Urinary bladder (tissue), 4 donors: Measurements from ENCODE around the gene MKKS. TPM values are rescaled to one million over a fixed set of nuclear protein-coding genes. Genes with fewer than 3 reads are reported as not detected.
"Not testable (repeated sequence)": the region's sequence is repeated elsewhere in the genome, so short reads cannot be mapped to it uniquely, and the experiment has no call there.

Source experiments
- DNase-seq: peaks from one replicate; pipeline ENCODE4 v3.0.0-alpha.2; 2015; ENCODE audit errors: extremely low spot score
- H3K27ac ChIP-seq: one replicate; pipeline ENCODE4 v1.5.1; 2013; ENCODE audit warnings: low read depth, mild to moderate bottlenecking, moderate library complexity
- H3K36me3 ChIP-seq: one replicate; pipeline ENCODE4 v1.6.1; 2013; ENCODE audit warnings: mild to moderate bottlenecking, moderate library complexity; ENCODE audit not compliant: insufficient read depth
- H3K4me1 ChIP-seq: one replicate; pipeline ENCODE4 v1.6.1; 2013; ENCODE audit warnings: mild to moderate bottlenecking, moderate library complexity; ENCODE audit not compliant: insufficient read depth
- H3K4me3 ChIP-seq: one replicate; pipeline ENCODE4 v1.5.1; 2013; ENCODE audit warnings: low read depth, low read length
- WGBS: extraction: QIAGEN DNeasy Blood & Tissue Kit; methylation state at CpG from one replicate; pipeline ENCODE4 v1.1.7; 2013; 5-methylcytosine and 5-hydroxymethylcytosine counted together
- polyA plus RNA-seq: library from polyadenylated mRNA; stranded (reverse); fragments of 200-250 nt; gene quantifications from one replicate; pipeline ENCODE4 v1.2.3, GENCODE V29; 2013
- total RNA-seq: library from RNA; depleted of rRNA; stranded (reverse); fragments of >200 nt; gene quantifications from one replicate; pipeline ENCODE4 v1.2.3, GENCODE V29; 2014
- donor health status: healthy with polysubstance abuse.
- donor health status: healthy.

MKKS gene
- total and polyA plus RNA-seq, 2 donors, result 18.1 to 19.8 TPM

DNA sequence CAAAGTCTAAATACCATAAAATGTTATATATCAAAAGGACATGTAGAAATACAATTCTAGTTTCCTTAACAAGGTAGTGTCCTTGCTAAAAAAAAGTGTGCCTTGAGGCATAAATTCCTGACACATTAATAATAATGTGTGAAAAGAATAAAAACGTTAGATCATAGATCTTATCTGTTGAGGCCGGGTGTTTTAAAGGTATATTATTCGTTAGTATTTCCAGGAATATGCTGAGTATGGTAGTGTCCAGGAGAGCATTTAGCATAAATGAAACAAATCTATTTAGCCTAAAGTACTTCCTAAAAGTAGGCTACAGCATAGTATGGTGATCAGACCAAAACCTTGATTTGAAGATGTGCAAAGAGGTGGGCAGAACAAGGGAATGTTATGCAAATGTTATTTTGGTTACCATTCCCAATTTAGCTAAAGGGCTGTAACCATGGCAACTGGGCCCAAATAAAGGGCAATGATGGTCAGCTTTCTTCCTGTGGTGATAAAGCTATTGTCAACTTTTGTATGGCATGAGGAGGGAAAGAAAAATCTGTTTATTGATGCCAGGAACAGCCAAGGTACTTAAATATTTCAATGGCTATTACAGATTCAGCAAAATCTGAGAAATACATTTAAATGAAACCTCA is 18.9 kb downstream of the MKKS start:
- Histone ChIP-seq H3K4me3 (no peak overlapping the region), H3K27ac (no peak overlapping the region), H3K36me3 (peaks cover 3% of the 10 kb centered on the region), H3K4me1 (no peaks in the 10 kb centered on the region)
- WGBS, result 56% methylated on average over 3 of the region's 3 CpGs
- DNase-seq, result no peak

DNA sequence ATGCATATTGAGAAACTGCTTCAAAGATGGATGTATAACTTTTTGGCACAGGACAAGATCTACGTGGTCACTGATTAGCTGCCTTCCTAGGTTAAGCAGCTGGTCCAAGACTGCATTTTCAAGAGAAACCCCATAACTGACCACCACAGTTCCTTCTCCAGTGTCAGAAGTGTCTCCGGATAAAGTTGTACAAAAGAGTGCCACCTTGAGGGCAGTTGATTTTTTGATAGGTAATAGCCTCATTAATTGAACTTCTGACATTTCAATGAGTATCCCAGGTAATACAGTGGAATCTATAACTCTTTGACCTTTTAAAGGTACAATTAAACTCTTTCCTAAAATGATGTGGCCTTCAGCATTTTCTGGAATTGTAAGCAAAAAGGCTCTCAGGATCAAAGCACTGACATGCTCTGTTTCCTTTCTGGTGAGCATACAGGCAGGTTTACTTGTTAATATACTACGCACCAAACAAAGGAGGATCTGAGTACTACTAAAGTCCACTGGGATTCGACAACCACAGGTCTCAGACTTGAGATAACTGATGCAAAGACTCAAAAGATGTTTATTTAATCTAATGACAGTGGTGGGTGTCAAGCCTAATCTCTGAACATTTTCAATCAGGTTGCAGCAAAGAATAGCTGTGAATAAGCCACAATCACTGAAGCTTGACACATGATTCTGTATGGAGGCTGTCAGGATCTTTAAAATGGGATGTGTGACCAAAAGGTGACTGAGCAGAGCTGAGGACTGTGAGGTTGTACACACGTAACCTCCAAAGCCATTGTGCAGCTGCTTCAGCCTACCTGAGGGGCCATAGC is 21.2 kb downstream of the MKKS start:
- 78% methylated on average over 5 of the region's 5 CpGs for WGBS
- Histone ChIP-seq H3K27ac (no peak overlapping the region), H3K4me3 (no peak overlapping the region), H3K4me1 (no peaks in the 10 kb centered on the region), H3K36me3 (peaks cover 1% of the 10 kb centered on the region)
- DNase-seq, result no peak

DNA sequence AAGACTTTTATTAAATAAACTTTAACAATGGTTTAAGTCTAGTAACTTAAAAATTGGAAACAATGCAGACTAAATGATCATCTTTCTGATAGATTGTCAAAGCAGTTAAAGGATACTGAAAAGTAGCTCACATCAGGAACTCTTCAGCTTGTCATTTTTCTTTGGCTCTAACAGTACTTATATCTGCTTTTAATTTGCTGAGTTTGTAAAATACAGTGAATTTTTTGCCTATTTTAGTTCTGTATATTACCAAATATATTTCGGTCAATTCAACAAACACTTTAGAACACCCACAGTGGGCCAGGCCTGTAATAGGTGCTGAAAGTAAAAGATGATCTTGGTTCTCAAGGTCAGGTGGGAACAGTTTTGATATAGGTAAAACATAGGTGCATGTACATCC is 22.3 kb downstream of the MKKS start:
- no peak for DNase-seq
- H3K4me3 ChIP-seq, result no peak overlapping the region
- H3K36me3 ChIP-seq, result peaks cover 1% of the 10 kb centered on the region
- WGBS, result 96% methylated on average over 1 of the region's 1 CpG
- H3K4me1 ChIP-seq, result no peaks in the 10 kb centered on the region
- H3K27ac ChIP-seq, result no peak overlapping the region

DNA sequence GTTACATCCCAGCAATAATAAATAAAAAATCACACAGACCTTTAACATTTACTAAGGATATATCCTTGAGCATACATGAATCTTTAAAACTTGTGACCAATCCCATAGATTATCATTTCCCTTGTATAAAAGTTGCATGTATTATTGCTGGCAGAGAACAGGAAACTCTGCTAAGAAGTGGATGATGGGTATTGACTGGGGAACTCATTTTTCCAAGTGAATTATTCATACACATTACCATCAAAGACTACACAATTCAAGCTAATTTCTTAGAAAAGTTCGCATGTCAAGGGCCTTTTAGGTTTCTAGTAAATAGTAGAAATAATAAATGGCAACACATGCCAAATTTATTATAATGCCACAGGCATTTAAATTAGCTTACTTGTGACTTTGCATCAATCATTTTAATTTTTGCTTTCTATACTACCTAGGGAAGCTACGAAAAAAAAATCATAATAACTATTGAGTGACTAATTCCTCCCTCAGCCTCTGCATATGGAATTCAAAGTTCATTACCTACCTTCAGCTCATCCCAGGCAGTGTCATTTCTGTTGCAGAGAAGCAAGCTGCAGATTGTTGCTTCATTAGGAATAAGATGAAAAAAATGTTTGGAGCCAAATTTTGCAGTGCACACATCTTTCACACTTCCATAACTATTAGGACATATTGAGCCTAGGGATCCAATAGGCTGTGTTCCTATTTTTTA is 25.8 kb downstream of the MKKS start:
- Histone ChIP-seq H3K4me3 (no peak overlapping the region), H3K36me3 (no peaks in the 10 kb centered on the region), H3K4me1 (no peaks in the 10 kb centered on the region), H3K27ac (no peak overlapping the region)
- 93% methylated on average over 2 of the region's 2 CpGs for WGBS
- no peak for DNase-seq

DNA sequence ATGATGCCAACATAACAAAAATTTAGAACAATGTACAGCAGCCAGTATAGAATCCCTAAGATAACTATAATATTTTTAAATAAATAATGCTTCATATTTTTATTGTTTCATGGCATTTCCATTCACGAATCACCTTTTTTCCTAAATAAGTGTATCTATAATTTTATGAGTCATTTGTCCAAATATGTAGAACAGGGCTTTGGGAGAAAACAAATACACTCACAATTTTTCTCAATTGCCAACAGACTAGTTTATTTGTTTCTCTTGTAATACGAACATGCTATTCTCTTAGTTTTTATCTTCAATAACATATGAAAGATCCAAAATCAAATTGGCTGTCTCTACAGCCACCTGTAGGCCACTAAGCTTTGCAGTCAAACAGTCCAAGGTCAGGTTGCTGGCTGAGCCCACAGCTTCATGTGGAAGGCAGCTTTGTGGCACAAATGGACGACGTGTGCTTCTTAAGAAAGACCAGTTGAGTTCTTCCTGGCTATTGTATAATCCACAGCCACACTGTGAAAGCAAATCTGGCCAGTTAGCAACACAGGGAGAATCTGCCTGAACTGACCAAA is 29.0 kb downstream of the MKKS start:
- 74% methylated on average over 4 of the region's 4 CpGs for WGBS
- no peak overlapping the region for H3K27ac ChIP-seq
- H3K4me1 ChIP-seq, result no peaks in the 10 kb centered on the region
- H3K36me3 ChIP-seq, result no peaks in the 10 kb centered on the region
- no peak overlapping the region for H3K4me3 ChIP-seq
- no peak for DNase-seq

DNA sequence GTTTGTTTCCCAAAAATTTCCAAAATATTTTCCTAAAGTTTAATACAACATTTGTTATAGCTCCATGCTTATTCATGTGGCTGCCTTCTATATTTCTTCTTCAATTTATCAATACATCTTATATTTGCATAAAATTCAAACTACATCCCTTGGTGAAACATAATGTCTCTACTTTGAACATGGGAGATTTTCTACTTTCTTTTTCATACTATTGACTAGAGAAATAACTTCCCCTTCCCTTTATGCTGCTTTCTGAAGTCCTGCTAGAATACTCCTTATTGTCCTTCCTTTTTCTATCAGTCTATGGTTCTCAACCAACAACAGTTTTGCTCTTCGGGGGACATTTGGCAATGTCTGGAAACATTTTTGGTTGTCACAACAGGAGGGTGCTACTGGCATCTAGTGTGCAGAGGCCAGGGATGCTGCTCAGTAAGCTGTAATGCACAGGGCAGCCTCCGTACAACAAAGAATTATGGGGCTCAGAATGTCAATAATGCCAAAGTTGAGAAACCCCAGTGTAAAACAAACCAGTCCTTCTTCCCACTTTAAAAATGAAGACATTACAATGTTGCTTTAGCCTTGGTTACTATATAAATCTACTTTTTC is 29.9 kb downstream of the MKKS start:
- H3K4me3 ChIP-seq, result no peak overlapping the region

DNA sequence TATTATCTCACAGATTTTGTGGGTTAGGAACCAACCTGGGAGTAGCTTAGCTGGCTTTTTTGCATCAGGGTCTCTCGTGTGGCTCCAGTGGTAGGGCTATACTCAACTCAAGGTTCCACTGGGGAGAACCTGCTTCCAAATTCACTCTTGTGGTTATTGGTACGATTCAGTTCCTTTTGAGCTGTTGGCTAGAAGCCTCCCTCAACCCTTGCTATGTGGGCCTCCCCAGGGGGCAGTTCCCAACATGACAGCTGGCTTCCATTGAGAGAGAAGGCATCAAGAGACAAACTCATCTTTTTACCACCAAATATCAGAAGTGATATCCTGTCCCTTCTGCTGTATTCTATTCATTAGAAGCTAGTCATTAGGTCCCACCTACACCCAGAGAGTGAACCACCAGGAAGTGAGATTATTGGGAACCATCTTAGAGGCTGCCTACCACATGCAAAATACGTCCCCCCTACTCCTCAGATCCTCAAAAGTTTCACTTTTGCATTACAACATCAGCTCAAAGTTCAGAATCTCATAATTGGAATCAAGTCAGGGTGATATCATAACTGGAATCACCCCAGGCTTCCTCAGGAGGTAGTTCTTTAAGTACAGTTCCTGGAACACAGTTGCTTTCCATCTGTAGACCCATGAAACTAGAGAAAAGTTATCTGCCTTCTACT is 30.9 kb downstream of the MKKS start:
- Histone ChIP-seq H3K4me1 (no peaks in the 10 kb centered on the region), H3K36me3 (no peaks in the 10 kb centered on the region), H3K27ac (no peak overlapping the region), H3K4me3 (no peak overlapping the region)
- DNase-seq, result no peak
- WGBS, result 83% methylated on average over 3 of the region's 3 CpGs

More for the DNA sequence above, 29.9 kb downstream of the MKKS start:
- H3K4me1 ChIP-seq, result no peaks in the 10 kb centered on the region
- DNase-seq, result no peak
- 87% methylated on average over 2 of the region's 2 CpGs for WGBS
- H3K27ac ChIP-seq, result no peak overlapping the region
- H3K36me3 ChIP-seq, result no peaks in the 10 kb centered on the region

DNA sequence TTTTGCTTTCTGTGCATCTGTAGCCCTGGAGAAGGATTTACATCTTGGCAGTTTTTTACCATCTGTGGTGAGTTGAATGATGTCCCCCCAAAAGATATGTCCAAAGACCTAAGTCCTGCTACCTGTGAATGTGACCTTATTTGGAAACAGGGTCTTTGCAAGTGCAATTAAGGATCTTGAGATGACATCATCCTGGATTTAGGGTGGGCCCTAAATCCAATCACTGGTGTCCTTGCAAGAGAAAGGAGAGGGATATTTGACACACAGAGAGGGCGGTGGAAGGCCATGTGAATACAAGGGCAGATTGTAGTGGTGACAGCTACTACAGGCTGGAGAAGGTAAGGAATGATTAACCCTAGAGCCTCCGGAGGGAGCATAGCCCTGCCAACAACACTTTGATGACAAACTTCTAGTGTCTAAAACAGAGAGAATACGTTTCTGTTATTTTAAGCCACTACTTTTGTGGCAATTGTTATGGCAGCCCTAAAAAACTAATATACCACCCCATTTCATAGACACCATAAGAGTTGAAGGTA is 35.1 kb downstream of the MKKS start:
- H3K27ac ChIP-seq, result no peak overlapping the region
- no peaks in the 10 kb centered on the region for H3K4me1 ChIP-seq
- no peak overlapping the region for H3K4me3 ChIP-seq
- 63% methylated on average over 3 of the region's 3 CpGs for WGBS
- H3K36me3 ChIP-seq, result no peaks in the 10 kb centered on the region
- no peak for DNase-seq

DNA sequence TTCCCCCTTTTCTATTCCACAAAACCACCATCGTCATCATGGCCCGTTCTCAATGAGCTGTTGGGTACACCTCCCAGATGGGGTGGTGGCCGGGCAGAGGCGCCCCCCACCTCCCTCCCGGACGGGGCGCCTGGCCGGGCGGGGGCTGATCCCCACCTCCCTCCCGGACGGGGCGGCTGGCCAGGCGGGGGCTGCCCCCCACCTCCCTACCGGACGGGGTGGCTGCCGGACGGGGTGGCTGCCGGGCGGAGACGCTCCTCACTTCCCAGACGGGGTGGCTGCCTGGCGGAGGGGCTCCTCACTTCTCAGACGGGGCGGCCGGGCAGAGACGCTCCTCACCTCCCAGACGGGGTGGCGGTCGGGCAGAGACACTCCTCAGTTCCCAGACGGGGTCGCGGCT is 39.3 kb downstream of the MKKS start:
- H3K4me1 ChIP-seq, H3K27ac ChIP-seq, H3K36me3 ChIP-seq, DNase-seq, H3K4me3 ChIP-seq: not testable (repeated sequence)
- 95% methylated on average over 28 of the region's 32 CpGs for WGBS

DNA sequence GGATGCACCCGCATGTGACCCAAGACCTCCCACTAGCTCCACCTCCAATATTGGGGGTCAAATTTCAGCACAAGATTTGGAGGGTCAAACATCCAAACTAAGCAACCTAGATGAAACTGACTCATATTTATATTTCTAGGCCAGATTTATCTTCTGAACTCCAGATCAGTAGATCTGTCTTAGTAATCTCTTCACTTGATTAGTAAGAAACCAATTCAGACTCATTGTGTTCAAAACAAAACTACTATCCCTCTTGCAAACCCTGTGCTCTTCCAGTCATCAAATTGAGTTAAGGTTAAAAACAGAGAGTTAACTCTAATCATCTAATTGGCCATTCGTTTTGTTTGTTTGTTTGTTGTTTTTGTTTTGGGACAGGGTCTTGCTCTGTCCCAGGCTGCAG is 43.3 kb downstream of the MKKS start:
- WGBS, result 84% methylated on average over 2 of the region's 2 CpGs
- Histone ChIP-seq H3K4me3 (no peak overlapping the region), H3K36me3 (no peaks in the 10 kb centered on the region)

DNA sequence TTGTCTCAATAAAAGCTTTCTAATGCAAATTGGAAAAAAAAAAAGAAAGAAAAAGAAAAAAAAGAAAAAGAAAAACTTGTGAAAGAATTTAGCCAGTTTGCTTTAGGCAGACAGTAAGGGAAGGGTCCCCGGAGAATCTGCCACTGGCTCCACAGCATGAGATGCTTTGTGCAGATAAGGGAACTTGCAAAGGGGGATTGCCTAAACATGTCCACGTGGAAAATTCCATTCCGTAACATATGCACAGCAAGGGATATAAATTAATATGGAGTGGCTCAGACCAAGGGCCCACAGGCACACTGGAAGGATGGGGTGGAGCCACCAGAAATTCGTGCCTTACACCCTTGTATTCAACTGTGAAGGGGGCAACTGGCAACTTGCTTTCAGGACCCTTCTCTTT is 45.4 kb downstream of the MKKS start:
- WGBS, result 46% methylated on average over 4 of the region's 4 CpGs
- no peak overlapping the region for H3K4me3 ChIP-seq
- no peaks in the 10 kb centered on the region for H3K36me3 ChIP-seq
- DNase-seq, result no peak
- H3K27ac ChIP-seq, result no peak overlapping the region
- H3K4me1 ChIP-seq, result no peaks in the 10 kb centered on the region

More for the DNA sequence above, 43.3 kb downstream of the MKKS start:
- Histone ChIP-seq H3K4me1 (no peaks in the 10 kb centered on the region), H3K27ac (no peak overlapping the region)
- DNase-seq, result no peak

DNA sequence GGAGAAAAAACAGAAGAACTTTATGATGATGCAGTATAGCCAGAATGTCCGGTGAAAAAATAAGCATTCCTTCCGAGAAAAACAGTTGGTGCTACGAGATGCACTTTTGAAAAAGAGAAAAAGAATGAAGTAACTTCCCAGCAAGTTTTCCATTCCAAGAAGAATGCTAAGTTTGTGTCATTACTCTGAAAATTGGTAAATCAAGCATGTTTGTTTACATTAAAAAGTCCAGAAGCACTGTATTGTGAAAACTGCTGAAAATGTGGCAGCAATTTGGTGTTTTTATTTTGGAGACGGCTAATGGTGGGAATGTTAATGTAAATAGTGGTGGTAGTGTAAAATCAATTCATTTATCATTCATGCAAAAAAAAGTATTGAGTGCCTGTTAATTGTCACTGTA is 46.3 kb downstream of the MKKS start:
- Histone ChIP-seq H3K4me3 (no peak overlapping the region), H3K27ac (no peak overlapping the region), H3K36me3 (no peaks in the 10 kb centered on the region), H3K4me1 (no peaks in the 10 kb centered on the region)
- DNase-seq, result no peak
- WGBS, result 91% methylated on average over 4 of the region's 4 CpGs
